Endodermal cell (in vitro differentiated cells): ENCODE data around the gene EIF2A. TPM values are rescaled to one million over a fixed set of nuclear protein-coding genes. Genes with fewer than 3 reads are reported as not detected.

Experiments used
- DNase-seq: peaks from one replicate; pipeline ENCODE4 v3.0.0-alpha.2; 2017
- H3K27ac ChIP-seq: 2 replicates; pipeline ENCODE4 v1.5.1; 2013; ENCODE audit warnings: mild to moderate bottlenecking, low read depth, low read length, moderate library complexity
- H3K27me3 ChIP-seq: 2 replicates; pipeline ENCODE4 v1.6.1; 2013; ENCODE audit warnings: mild to moderate bottlenecking, low read length, moderate library complexity; ENCODE audit not compliant: insufficient read depth, control insufficient read depth, poor library complexity, severe bottlenecking
- H3K36me3 ChIP-seq: 2 replicates; pipeline ENCODE4 v1.7.0; 2013; ENCODE audit warnings: mild to moderate bottlenecking, low read length, moderate library complexity; ENCODE audit not compliant: control insufficient read depth, insufficient read depth
- H3K4me1 ChIP-seq: one replicate; pipeline ENCODE4 v1.7.0; 2013; ENCODE audit warnings: low read length; ENCODE audit not compliant: control insufficient read depth, insufficient read depth
- H3K4me3 ChIP-seq: 2 replicates; pipeline ENCODE4 v1.5.1; 2013; ENCODE audit warnings: mild to moderate bottlenecking, low read length, moderate library complexity
- H3K9ac ChIP-seq: 2 replicates; pipeline ENCODE4 v1.6.1; 2013; ENCODE audit warnings: mild to moderate bottlenecking, low read length, moderate library complexity; ENCODE audit not compliant: poor library complexity, severe bottlenecking; ENCODE audit errors: extremely low read depth
- H3K9me3 ChIP-seq: 2 replicates; pipeline ENCODE4 v1.6.1; 2013; ENCODE audit warnings: mild to moderate bottlenecking, low read length, moderate library complexity; ENCODE audit not compliant: control insufficient read depth
- H3K27ac Mint-ChIP-seq: 2 replicates; pipeline ENCODE4 v1.8.0; 2020; ENCODE audit warnings: mixed read lengths
- H3K27me3 Mint-ChIP-seq: 2 replicates; pipeline ENCODE4 v1.8.0; 2021; ENCODE audit warnings: mild to moderate bottlenecking, mixed read lengths; ENCODE audit not compliant: insufficient read depth
- H3K36me3 Mint-ChIP-seq: 2 replicates; pipeline ENCODE4 v1.8.0; 2020; ENCODE audit warnings: low read depth, mixed read lengths
- H3K4me1 Mint-ChIP-seq: 2 replicates; pipeline ENCODE4 v1.8.0; 2020; ENCODE audit warnings: mixed read lengths
- H3K4me3 Mint-ChIP-seq: 2 replicates; pipeline ENCODE4 v1.8.0; 2020; ENCODE audit warnings: mild to moderate bottlenecking, moderate library complexity, mixed read lengths
- H3K9me3 Mint-ChIP-seq: 2 replicates; pipeline ENCODE4 v1.8.0; 2020; ENCODE audit warnings: mild to moderate bottlenecking, mixed read lengths
- CTCF ChIP-seq: fragments of 200-600 bp; sonication (generic); conservative IDR thresholded peaks from 2 replicates; pipeline ENCODE4 v1.5.0; 2021; ENCODE audit warnings: antibody characterized with exemption, mild to moderate bottlenecking
- WGBS, 2 experiments: methylation state at CpG; one replicate each; pipeline versions ENCODE4 v1.1.5 to v1.1.7; 2013; ENCODE audit warnings: missing lambda C conversion rate in 2 of 2, mixed read lengths in 1 of 2; ENCODE audit not compliant: insufficient coverage in 1 of 2, insufficient read length in 1 of 2; 5-methylcytosine and 5-hydroxymethylcytosine counted together
- total RNA-seq, 2 donors: library from RNA; stranded (reverse); fragmentation: NEBNext Ultra II Directional in 1 of 2; extraction: Animal tissue kit (Norgen Biotek cat#: 25700) in 1 of 2; gene quantifications; 2 replicates in 1 of 2; 3 replicates in 1 of 2; pipeline ENCODE4 v1.2.1, GENCODE V29; 2021

The EIF2A gene
- total RNA-seq, 2 donors from 2014 or later, result 63.5 to 63.7 TPM

DNA sequence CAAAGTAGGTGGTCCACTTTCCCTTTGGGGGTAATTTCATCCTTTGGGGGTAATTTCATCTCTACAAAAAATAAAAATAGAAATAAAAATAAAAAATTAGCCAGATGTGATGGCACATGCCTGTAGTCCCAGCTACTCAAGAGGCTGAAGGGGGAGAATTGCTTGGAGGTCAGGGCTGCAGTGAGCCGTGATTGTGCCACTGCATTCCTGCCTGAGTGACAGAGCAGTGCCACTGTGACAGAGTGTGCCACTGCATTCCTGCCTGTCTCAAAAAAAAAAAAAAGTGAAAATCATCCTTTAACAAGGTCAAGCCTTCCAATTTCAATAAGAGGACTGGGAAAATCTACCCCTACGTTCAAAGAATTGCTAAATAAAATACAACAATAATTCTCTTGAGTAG lies 23.0 kb upstream of the EIF2A start:
- Histone ChIP-seq H3K4me3 (no peak overlapping the region), H3K27ac (no peak overlapping the region), H3K27me3 (no peaks in the 10 kb centered on the region), H3K4me1 (no peaks in the 10 kb centered on the region), H3K9ac (no peak overlapping the region), H3K9me3 (peaks cover 11% of the 10 kb centered on the region), H3K36me3 (no peaks in the 10 kb centered on the region)
- Mint-ChIP-seq H3K27ac (no peak overlapping the region), H3K36me3 (no peaks in the 10 kb centered on the region), H3K4me3 (no peak overlapping the region), H3K9me3 (peaks cover 4% of the 10 kb centered on the region), H3K4me1 (peaks cover 14% of the 10 kb centered on the region), H3K27me3 (no peaks in the 10 kb centered on the region)
- no peak for DNase-seq
- no peak for TF ChIP-seq CTCF
- WGBS, 2 experiments, result 86% methylated on average over 2 of the region's 2 CpGs; no CpG with 5 or more reads in 1 of the 2 experiments

GRCh38 chr3:150527464-150528255 lies 18.9 kb upstream of the EIF2A start:
- no peaks in the 10 kb centered on the region for H3K36me3 ChIP-seq
- no peaks in the 10 kb centered on the region for H3K9me3 ChIP-seq
- H3K27ac ChIP-seq, result no peak overlapping the region
- no peaks in the 10 kb centered on the region for H3K27me3 Mint-ChIP-seq
- no peak for TF ChIP-seq CTCF
- no peaks in the 10 kb centered on the region for H3K27me3 ChIP-seq
- no peak overlapping the region for H3K4me3 ChIP-seq
- H3K9ac ChIP-seq, result no peak overlapping the region
- H3K36me3 Mint-ChIP-seq, result no peaks in the 10 kb centered on the region
- no peaks in the 10 kb centered on the region for H3K9me3 Mint-ChIP-seq
- peaks cover 14% of the 10 kb centered on the region for H3K4me1 Mint-ChIP-seq
- WGBS, 2 experiments, result 81 to 84% methylated on average over 5 to 10 of the region's 10 CpGs
- H3K4me1 ChIP-seq, result no peaks in the 10 kb centered on the region
- peak; percentile 67 for DNase-seq
- H3K27ac Mint-ChIP-seq, result no peak overlapping the region
- no peak overlapping the region for H3K4me3 Mint-ChIP-seq

GRCh38 chr3:150528354-150528797 lies 18.2 kb upstream of the EIF2A start:
- Histone ChIP-seq H3K9ac (no peak overlapping the region), H3K4me1 (no peaks in the 10 kb centered on the region), H3K4me3 (no peak overlapping the region), H3K36me3 (no peaks in the 10 kb centered on the region), H3K9me3 (no peaks in the 10 kb centered on the region), H3K27me3 (no peaks in the 10 kb centered on the region), H3K27ac (no peak overlapping the region)
- Mint-ChIP-seq H3K27ac (no peak overlapping the region), H3K36me3 (no peaks in the 10 kb centered on the region), H3K27me3 (no peaks in the 10 kb centered on the region), H3K4me1 (peaks cover 12% of the 10 kb centered on the region), H3K4me3 (no peak overlapping the region), H3K9me3 (no peaks in the 10 kb centered on the region)
- peak; percentile 63 for TF ChIP-seq CTCF
- DNase-seq, result no peak
- WGBS, 2 experiments, result 79% methylated on average over 2 of the region's 2 CpGs; no CpG with 5 or more reads in 1 of the 2 experiments
